ENCODE measurements around the gene BCAS1.
A peak's percentile ranks its signal among the peaks of the same experiment; 100 is the strongest.

The BCAS1 gene

DNA sequence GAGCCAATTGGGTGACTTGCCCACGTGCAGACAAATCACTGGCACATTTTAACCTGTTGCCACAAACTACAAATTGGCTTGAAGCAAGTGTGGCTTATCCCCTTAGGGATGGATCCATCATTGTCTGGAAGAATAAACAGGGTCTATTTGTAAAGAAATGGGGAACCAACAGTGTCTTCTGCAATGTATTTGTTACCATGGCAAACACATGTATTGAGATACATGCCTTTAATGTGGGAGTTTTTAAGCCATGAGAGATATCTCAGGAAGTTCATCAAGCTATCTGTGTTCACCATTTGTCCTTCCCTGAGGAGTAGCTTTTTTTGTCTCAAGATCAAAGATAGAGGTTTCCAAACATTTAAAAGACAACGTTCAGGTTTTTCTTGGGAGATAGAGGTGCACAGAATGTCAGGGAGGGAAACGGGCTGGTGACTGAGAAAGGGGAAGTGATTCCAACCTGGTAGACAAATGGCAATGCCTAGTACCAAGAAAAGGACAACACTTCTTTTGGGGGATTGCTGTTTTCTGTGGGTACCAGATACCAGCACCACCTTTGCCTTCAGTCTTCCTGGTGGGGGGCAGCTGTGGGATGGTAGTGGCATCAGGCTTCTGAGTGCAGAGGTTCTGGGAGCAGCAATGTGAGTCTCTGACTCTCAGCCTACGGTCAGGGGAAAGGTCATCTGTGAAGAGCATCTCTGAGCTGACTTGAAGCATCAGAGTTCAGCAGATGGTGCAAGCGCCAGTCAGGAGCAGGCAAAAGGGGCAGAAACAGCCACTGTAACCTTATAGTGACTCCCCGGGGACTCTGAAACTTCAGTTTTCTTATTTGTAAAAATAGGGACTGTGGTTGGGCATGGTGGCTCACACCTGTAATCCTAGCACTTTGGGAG, 20.1 kb upstream of the BCAS1 start:
- DNase-seq (ENCODE audit: low read depth in 2 of 2), result no peak
- no peak overlapping the region for H3K4me3 ChIP-seq (replicated peaks in 1 of 2; ENCODE audit: low read depth in 2 of 2, low read length in 2 of 2)
- TF ChIP-seq, protein P1, sequence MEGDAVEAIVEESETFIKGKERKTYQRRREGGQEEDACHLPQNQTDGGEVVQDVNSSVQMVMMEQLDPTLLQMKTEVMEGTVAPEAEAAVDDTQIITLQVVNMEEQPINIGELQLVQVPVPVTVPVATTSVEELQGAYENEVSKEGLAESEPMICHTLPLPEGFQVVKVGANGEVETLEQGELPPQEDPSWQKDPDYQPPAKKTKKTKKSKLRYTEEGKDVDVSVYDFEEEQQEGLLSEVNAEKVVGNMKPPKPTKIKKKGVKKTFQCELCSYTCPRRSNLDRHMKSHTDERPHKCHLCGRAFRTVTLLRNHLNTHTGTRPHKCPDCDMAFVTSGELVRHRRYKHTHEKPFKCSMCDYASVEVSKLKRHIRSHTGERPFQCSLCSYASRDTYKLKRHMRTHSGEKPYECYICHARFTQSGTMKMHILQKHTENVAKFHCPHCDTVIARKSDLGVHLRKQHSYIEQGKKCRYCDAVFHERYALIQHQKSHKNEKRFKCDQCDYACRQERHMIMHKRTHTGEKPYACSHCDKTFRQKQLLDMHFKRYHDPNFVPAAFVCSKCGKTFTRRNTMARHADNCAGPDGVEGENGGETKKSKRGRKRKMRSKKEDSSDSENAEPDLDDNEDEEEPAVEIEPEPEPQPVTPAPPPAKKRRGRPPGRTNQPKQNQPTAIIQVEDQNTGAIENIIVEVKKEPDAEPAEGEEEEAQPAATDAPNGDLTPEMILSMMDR (IDR thresholded peaks at IDR 0.05; ENCODE audit: low read depth, low read length), result no peak

DNA sequence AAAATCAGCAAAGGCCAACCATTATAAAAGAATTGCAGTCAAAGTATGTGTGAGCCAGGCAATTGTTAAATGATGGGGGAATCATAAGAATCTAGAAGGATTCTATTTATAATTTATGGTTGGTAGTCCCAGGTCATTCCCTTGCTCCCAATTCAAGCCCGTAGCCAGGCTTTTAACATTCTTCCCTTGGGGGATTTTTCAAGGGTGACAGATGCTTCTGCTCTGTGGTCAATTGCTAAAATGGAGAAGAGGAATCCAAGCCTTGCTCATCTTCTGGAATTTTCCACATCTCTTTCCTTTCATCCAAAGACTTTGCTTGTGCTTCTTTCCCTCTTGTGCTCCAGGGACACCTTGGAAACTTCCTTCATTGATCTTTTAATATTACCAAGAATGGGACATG, 18.0 kb upstream of the BCAS1 start:
- no peak for DNase-seq (ENCODE audit: low read depth in 2 of 2)
- TF ChIP-seq, protein P1 (IDR thresholded peaks at IDR 0.05; ENCODE audit: low read depth, low read length), result no peak

DNA sequence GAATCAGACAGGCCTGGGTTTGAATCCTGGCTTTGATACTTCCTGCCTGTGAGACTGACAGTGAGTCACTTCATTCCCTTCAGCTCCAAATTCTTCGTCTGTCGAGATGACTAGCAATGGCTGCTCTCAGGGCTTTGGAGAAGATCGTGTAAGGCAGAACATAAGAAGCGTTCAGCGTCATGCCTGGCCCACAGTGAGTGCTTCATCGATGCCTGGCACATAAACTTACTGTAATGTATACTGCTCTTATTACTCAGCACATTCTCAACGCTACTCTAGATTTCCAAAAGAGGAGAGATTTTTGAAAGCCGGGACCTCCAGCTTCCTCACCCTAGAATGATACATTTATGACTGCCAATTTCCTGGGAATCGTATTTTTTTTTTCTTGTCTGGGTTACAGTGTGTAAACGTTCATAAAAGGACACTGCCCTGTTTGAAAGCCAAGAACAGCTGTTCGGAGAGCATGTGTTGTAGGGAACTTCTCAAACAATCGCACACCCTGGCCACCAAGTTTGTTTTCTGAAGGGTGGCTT, 16.2 kb upstream of the BCAS1 start:
- peak; percentile 13 to 46 for DNase-seq (ENCODE audit: low read depth in 2 of 2)
- H3K4me3 ChIP-seq (replicated peaks in 1 of 2; ENCODE audit: low read depth in 2 of 2, low read length in 2 of 2), result no peak overlapping the region

More for the DNA sequence above, 18.0 kb upstream of the BCAS1 start:
- no peak overlapping the region for H3K4me3 ChIP-seq (replicated peaks in 1 of 2; ENCODE audit: low read depth in 2 of 2, low read length in 2 of 2)

DNA sequence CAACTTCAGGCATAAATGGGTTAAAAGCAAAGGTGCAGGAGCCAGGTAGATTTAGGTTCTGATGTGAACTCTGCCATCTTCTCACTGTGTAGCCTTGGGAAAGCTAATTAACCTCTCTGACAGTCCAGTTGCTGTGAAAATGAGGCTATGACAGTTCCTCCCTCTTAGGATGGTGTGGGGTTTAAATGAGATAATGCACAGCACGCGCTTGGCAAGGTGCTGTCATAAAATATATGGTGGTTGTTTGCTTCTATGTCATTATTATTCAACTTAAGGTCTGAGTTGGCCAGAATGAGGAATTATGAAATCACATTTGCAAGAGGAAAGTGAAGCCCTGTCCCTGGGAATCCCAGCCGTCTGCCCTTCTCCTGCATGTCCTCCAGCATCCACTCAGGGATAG, 15.5 kb upstream of the BCAS1 start:
- DNase-seq (ENCODE audit: low read depth in 2 of 2), result no peak
- H3K4me3 ChIP-seq (replicated peaks in 1 of 2; ENCODE audit: low read depth in 2 of 2, low read length in 2 of 2), result no peak overlapping the region
- TF ChIP-seq, protein P1 (IDR thresholded peaks at IDR 0.05; ENCODE audit: low read depth, low read length), result no peak

More for the DNA sequence above, 16.2 kb upstream of the BCAS1 start:
- TF ChIP-seq, protein P1 (IDR thresholded peaks at IDR 0.05; ENCODE audit: low read depth, low read length), result no peak

DNA sequence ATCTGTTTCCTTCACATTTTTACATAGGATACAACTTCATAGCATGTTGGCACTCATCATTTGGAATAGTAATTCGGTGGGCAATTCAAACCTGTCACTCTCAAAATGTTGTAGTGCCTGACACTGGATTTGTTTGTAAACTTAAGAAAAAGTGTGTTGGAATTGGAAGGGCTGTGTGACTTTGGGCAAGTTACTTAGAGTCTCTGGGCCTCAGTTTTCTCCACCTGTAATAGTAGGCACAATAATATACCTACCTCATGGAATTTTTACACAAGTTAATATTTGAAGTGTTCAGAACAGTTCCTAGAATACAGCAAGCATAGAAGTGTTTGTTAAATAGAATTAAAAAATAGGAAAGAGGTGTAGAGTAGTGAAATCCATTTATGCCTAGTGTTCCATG, 15.0 kb upstream of the BCAS1 start:
- no peak overlapping the region for H3K4me3 ChIP-seq (replicated peaks in 1 of 2; ENCODE audit: low read depth in 2 of 2, low read length in 2 of 2)
- DNase-seq (ENCODE audit: low read depth in 2 of 2), result no peak
- TF ChIP-seq, protein P1 (IDR thresholded peaks at IDR 0.05; ENCODE audit: low read depth, low read length), result no peak

DNA sequence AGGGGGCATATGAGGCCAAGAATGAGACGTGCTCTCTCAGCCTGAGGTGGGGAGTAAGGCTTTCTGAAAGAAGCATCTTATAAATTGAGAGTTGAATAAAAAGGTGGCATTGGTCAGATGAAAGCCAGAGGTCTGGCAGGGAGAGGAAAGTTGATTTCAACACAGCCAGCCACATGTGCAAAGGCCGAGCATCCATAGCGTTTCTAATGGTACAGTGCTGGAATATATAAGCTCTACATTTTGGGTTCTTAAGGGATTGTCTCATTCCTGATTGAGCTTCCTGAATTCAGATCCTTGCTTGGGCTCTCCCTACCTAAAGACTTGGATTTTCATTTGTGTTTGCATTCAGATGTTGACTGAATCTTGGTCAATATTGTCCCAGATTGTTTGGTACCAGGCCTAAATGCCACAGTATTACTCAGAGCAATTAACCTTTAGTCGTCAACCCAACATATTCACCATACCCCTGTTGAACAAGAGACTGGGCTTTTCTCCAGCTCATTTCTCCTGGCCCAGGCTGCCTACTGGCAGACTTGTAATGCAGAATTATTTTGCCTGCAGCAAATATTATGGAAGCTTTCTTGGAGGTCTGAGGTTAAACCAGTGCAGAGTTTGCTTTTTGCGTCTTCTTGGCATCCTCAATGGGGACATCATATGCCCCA, 14.5 kb upstream of the BCAS1 start:
- TF ChIP-seq, protein P1 (IDR thresholded peaks at IDR 0.05; ENCODE audit: low read depth, low read length), result no peak
- DNase-seq (ENCODE audit: low read depth in 2 of 2), result no peak

More for the DNA sequence above, 14.5 kb upstream of the BCAS1 start:
- no peak overlapping the region for H3K4me3 ChIP-seq (replicated peaks in 1 of 2; ENCODE audit: low read depth in 2 of 2, low read length in 2 of 2)

All from cardiac fibroblast (primary cell).